Nucleus accumbens (tissue), 56 donors: ENCODE results near the gene DAPP1.

Source experiments
- DNase-seq, 56 donors: peaks; one replicate each; lab custom pipeline; 2025; lab: John Stamatoyannopoulos, UW

Gene DAPP1

GRCh38 chr4:99893839-99894160 lies 77.2 kb downstream of the DAPP1 start:
- DNase-seq: peak in 2 of 56 donors; percentile 32 to 34

- peak; percentile 59 to 94 (median 86) for DNase-seq
Measured at GRCh38 chr4:99894161-99894997, 77.8 kb downstream of the DAPP1 start, which contains the start of gene LAMTOR3. LAMTOR3 (minus strand) TSS chr4:99894427; CDS start chr4:99893963, 464 bp downstream.

GRCh38 chr4:99894998-99895397 lies 78.4 kb downstream of the DAPP1 start:
- DNase-seq: peak in 2 of 56 donors; percentile 4

GRCh38 chr4:99915449-99915848 lies 98.8 kb downstream of the DAPP1 start:
- no peak for DNase-seq

GRCh38 chr4:99917575-99917974 lies 100.9 kb downstream of the DAPP1 start:
- no peak for DNase-seq

GRCh38 chr4:99918656-99919055 lies 102.0 kb downstream of the DAPP1 start:
- DNase-seq: no peak
